HG02938 (cell line): ENCODE measurements around the gene C8G.

ENCODE experiments used
- ATAC-seq: cut with Tn5 transposase; IDR thresholded peaks from one replicate; pipeline ENCODE4 v1.9.1; 2021; ENCODE audit warnings: mild to moderate bottlenecking, moderate library complexity; ENCODE audit not compliant: unreplicated experiment

C8G gene

DNA sequence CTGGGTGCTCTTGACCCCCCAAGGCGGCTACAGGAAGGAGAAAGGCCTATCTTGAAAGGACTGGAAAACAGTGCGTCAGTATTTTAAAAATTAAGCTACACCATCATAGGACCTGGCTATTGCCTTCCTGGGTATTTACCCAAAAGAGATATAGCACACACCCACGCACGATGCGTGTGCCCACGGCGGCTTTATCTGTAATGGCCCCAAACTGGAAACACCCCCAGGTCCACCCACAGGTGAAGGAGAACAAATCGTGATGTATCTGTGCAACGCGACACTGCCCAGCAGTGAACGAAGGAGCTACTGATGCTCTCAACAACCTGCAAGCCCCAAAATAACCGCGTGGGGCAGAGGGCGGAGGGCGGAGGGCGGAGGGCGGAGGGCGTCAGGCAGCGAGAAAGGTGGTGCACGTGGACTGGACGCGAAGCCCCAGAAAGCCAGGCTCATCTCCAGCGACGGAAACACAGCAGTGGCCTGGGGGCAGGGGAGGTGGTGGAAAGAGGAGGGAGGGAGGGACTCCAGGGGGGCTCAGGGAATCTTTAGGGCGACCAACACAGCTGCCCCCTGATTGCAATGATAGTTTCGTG lies 19.9 kb downstream of the C8G start:
- no peak for ATAC-seq

GRCh38 chr9:136965771-136966484 lies 20.9 kb downstream of the C8G start:
- ATAC-seq: no peak

DNA sequence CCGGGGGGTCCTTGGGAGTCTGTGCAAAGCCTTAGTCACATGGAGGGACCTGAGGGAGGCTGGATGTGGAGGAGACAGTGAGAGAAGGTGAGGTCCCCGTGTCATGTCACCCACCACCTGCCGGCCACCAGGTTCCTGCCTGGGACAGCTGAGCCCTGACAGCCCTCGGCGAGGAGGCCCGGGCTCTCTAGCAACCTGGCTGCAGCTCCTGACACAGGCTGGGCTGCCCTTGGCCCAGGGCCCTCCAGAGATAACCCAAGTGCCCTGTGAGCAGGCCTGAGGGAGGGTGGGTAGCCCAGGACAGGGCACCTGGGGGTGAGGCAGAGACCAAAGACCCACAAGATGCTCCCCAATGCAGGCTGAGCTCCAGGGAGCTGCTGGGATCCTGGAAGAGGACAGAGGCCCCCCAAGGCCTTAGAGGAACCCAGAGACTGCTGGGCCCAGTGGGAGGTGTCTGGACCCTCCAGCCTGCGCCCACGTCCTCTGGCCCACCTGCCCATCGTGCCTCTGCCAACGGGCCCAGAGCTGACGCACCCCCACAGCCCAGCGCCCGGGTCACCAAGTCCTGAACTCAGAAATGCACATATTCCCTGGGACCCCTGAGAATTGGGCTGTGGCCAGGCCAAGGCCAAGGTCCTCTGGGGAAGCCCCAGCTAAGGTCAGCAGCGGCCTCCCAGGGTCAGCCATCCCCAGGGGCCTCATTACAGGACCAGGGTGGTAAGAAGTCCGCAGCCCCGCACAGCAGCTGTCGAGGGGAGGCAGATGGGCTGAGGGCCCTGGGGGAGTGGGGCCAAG lies 23.5 kb downstream of the C8G start:
- ATAC-seq: no peak

DNA sequence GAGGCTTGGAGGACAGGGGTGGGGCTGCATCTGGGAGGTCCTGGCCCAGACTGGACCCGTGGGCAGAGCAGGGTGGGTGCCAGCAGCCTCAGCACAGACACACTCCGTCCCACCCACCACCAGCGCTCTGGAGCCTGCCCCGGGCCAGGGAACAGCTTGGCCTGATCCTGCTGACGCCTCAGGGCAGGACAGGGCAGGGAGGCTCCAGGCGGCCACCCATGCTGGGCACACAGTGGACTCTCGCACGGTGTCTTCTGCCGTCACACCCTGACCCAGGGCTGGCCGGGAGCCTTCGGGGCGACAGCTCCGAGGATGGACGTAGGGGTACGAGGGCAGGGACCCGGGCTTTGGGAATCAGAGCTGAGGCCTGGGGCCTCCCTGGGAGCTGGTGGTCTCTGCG lies 24.1 kb downstream of the C8G start:
- ATAC-seq: no peak

DNA sequence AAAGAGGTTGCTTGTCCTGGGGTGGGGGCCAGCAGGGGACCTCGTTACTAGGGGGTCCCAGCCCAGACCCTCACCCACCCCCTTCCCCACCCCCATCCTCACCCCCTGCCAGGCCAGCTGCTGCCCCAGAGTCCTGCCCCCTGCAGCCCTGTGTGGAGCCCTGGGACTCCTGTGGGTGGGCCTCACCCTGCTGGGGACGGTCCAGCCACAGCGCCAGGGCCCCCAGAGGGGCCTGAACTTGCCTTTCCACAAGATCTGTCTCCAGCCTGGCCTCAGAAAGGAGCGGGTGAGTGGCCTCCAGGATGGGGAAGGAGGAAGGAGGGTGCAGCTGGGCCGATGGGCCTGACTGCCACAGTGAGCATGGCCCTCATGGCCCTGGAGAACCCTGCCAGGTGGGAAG lies 24.7 kb downstream of the C8G start:
- ATAC-seq: no peak

DNA sequence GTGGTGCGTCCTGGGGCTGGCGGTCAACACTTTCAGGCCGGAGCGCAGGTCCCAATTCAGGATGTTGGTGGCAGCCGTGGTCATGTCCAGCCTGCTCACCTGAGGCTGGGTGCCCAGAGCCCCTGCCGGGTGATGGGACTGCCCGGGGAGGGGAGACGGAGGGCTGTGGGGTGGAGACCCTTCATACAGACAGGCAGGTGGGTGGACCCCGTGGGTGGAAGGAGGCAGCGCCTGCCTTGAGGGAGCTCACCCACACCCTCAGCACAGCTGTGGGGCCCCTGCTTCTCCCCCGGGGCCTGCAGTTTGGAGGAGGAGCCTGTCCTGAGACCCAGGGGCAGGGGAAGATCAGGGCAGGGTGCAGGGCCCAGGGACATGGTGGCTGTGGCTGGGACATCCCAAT lies 25.3 kb downstream of the C8G start:
- no peak for ATAC-seq

GRCh38 chr9:136971746-136972145 lies 26.7 kb downstream of the C8G start:
- ATAC-seq: no peak

- no peak for ATAC-seq
Observed at GRCh38 chr9:136972335-136972734, 27.3 kb downstream of the C8G start.

DNA sequence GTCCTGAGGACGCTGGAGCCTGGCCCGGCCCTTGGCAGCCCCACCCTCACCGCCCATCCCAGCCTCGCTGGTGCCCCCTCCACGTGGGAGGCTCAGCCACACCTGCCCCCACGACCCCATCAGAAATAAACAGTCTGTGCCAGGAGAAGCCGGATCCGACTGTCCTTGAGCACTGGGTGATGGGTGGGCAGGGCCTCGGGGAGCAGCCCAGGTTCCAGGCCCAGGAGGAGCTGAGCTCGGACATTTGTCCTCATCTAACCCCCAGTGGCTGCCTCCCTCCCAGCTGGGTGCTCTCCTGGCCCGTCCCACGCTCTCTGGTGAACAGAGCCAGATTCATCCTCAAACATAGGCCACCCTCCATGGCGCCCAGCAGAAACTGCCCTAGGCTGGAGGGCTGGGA lies 27.7 kb downstream of the C8G start:
- ATAC-seq: no peak

GRCh38 chr9:136973618-136974617 lies 28.9 kb downstream of the C8G start:
- ATAC-seq: no peak

GRCh38 chr9:136974817-136975535 lies 29.9 kb downstream of the C8G start:
- ATAC-seq: no peak

DNA sequence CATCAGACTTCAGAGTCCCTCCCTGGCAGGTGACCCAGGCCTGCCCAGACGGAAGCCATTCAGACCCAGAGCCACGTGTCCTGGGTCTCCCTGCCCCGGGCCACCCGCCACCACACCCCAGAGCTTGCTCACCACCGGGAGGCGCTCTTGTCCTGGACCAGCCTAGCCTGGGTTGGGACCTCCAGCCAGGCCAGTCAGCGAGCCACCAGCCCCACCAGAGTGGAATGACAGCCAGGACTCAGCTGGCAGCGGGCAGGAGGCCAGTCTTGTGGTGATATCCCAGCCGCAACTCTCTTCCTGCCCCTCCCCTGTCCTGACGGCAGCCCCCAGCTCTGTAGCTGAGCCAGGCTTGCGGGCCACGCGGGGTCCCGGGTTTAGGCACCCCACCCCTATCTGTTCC lies 30.6 kb downstream of the C8G start:
- ATAC-seq: no peak

- no peak for ATAC-seq
Observed at GRCh38 chr9:136977223-136977622, 32.2 kb downstream of the C8G start, which contains the start of gene PTGDS. Gene PTGDS (plus strand): TSS chr9:136977504. CDS start chr9:136977579, 75 bp downstream.

DNA sequence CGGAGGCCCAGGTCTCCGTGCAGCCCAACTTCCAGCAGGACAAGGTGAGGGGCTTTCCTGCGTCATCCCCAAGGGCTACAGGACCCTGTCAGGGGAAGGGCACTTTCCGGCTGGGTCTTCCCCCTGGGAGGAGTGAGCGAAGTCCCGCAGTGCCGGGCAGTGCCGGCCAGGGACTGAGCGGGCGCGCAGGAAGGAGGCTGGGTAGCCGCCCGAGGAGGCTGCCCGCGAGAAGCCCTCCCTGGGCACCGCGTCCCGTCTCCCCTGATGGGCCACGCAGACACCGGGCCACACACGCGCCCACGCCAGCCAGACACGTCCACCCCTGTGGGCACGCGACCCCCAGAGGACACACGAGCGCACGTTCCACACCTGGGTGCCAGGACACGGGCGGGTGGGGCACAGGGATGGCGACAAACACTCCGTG lies 32.6 kb downstream of the C8G start:
- no peak for ATAC-seq

- no peak for ATAC-seq
Observed at GRCh38 chr9:136978073-136978864, 33.2 kb downstream of the C8G start.

GRCh38 chr9:136978865-136979544 lies 34.0 kb downstream of the C8G start:
- no peak for ATAC-seq

DNA sequence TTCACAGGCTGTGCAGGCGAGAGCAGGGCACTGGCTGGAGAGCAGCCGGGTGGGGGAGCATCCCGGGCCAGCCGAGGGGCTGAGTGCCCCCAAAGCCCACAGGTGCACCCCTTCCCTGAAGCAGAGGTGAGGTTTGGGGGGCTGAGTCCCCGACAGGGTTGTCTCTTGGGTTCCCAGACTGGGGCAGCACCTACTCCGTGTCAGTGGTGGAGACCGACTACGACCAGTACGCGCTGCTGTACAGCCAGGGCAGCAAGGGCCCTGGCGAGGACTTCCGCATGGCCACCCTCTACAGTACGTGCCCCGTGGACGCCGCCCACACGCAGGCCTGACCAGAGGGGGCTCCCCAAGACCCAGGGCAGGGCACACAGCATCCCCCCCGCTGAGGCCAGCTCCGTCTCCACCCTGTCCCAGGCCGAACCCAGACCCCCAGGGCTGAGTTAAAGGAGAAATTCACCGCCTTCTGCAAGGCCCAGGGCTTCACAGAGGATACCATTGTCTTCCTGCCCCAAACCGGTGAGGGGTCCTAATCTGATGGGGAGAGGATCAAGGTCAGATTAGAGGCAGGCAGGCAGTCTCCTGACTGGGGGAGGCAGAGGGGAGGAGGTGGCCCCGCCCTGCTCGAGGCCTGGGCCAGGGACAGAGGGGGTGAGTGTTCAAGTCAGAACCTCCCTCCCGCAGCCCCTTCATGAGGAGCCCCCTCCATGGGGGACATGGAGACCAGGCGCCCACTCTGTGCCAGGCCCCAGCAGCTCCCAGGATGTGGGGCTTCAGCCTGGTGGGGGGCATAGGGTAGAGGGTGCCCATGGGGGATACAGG lies 34.9 kb downstream of the C8G start:
- no peak for ATAC-seq
